Thoracic aorta (tissue), 2 donors: Measurements from ENCODE around the gene NRIP3. TPM values are rescaled to one million over a fixed set of nuclear protein-coding genes. Genes with fewer than 3 reads are reported as not detected.

Source experiments
- ATAC-seq: fragments of 150-250 bp; one replicate; pipeline ENCODE4 v1.8.0; 2017; ENCODE audit warnings: low read depth; ENCODE audit not compliant: insufficient number of reproducible peaks, low FRiP score
- DNase-seq: peaks from one replicate; pipeline ENCODE4 v3.0.0-alpha.2; 2020; ENCODE audit warnings: low spot score
- H3K27ac ChIP-seq, 2 donors: fragments of 200-600 bp; sonication (generic); 1 replicate in 1 of 2; 2 replicates in 1 of 2; pipeline ENCODE4 v1.5.1; 2016; ENCODE audit warnings: mild to moderate bottlenecking in 2 of 2, moderate library complexity in 2 of 2
- H3K27me3 ChIP-seq: fragments of 200-600 bp; sonication (generic); replicated peaks from 2 replicates; pipeline ENCODE4 v1.6.0; 2016; ENCODE audit warnings: mild to moderate bottlenecking; ENCODE audit not compliant: insufficient read depth
- H3K36me3 ChIP-seq: fragments of 200-600 bp; sonication (generic); one replicate; pipeline ENCODE4 v1.5.1; 2016
- H3K4me1 ChIP-seq, 2 donors: fragments of 200-600 bp; sonication (generic); 1 replicate in 1 of 2; 2 replicates in 1 of 2; pipeline versions ENCODE4 v1.5.1 to v1.6.0; 2016; ENCODE audit warnings: low read depth in 2 of 2, mild to moderate bottlenecking in 1 of 2; ENCODE audit not compliant: control insufficient read depth in 1 of 2
- H3K4me3 ChIP-seq: fragments of 200-600 bp; sonication (generic); 2 replicates; pipeline ENCODE4 v1.5.1; 2016; ENCODE audit warnings: mild to moderate bottlenecking
- H3K9me3 ChIP-seq: fragments of 200-600 bp; sonication (generic); 2 replicates; pipeline ENCODE4 v1.5.1; 2016
- total RNA-seq, 2 donors: library from RNA; depleted of rRNA; stranded (reverse); fragments of >200 nt; gene quantifications; one replicate each; pipeline versions ENCODE4 v1.1.0 to v1.2.3, GENCODE V29; 2016
- TF ChIP-seq, protein P1 (sequence below): fragments of 200-600 bp; sonication (generic); IDR thresholded peaks from one replicate; pipeline ENCODE4 v1.5.1; 2019; ENCODE audit warnings: antibody characterized with exemption

The NRIP3 gene
- total RNA-seq: 1 to 10 TPM; 2.1 to 5.3 TPM

DNA sequence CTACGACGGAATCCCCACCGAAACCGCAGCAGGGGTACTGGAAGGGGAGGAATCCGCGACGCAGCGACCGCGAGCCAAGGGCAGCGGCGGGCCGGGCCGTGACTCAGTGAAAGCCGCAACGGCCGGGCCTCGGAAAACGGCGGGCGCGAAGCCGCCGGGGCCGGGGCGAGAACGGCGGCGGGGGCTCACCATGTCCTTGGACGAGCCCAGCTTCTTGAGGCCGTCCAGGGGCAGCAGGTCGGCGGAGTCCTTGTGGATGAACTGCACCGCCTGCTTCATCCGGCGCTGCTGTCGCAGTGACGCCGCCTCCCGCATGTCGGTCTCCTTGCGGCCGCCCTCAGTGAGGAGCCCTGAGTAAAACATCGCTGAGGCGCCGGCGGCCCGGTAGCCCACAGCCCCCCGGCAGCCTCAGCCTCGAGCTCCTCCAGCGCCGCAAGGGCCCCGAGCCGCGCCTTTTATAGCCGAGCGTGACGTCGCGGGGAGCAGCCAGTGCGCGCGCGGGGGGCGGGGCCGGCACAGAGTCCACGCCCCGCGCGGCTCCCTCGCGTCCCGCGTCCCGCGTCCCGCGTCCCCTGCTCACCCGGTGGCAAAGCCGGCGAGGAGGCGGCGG is at the start of gene NRIP3:
TSS of gene NRIP3 (minus strand) at position 429 of the 610 bp plus-strand sequence. CDS start at position 363, 66 bp downstream.
- peaks cover 6 to 27% of the 10 kb centered on the region in 2 donors for H3K4me1 ChIP-seq
- peak; percentile 30 for DNase-seq
- no peaks in the 10 kb centered on the region for H3K36me3 ChIP-seq
- H3K27me3 ChIP-seq: no peaks in the 10 kb centered on the region
- no peaks in the 10 kb centered on the region for H3K9me3 ChIP-seq
- H3K4me3 ChIP-seq: peak within 1 kb of the TSS; percentile 82
- no peak within 1 kb of the TSS for H3K27ac ChIP-seq
- TF ChIP-seq, protein P1, sequence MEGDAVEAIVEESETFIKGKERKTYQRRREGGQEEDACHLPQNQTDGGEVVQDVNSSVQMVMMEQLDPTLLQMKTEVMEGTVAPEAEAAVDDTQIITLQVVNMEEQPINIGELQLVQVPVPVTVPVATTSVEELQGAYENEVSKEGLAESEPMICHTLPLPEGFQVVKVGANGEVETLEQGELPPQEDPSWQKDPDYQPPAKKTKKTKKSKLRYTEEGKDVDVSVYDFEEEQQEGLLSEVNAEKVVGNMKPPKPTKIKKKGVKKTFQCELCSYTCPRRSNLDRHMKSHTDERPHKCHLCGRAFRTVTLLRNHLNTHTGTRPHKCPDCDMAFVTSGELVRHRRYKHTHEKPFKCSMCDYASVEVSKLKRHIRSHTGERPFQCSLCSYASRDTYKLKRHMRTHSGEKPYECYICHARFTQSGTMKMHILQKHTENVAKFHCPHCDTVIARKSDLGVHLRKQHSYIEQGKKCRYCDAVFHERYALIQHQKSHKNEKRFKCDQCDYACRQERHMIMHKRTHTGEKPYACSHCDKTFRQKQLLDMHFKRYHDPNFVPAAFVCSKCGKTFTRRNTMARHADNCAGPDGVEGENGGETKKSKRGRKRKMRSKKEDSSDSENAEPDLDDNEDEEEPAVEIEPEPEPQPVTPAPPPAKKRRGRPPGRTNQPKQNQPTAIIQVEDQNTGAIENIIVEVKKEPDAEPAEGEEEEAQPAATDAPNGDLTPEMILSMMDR: no peak
- ATAC-seq: peak; percentile 54

DNA sequence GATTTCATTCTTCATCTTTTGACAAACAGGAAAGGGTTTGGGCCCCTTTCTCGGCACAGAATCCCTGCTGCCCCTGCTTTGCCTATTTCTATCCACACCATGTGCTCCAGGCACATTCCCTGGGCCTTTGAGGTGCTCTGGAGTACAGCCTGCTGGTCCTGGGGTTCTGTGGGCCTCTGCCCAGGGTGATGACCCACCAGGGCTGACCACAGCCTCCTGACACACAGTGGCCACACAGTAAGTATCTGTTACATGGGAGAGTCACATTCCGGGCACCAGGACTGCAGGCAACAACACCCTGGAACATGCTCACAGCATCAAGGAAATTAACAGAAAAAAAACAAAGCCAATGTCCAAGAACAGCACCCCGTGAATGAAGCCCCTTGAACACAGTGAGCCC is 48.5 kb upstream of the NRIP3 start:
- H3K27ac ChIP-seq: no peak overlapping the region
- H3K27me3 ChIP-seq: no peaks in the 10 kb centered on the region
- no peak for DNase-seq

GRCh38 chr11:9049959-9050358 is 46.2 kb upstream of the NRIP3 start:
- H3K4me3 ChIP-seq: no peak overlapping the region
- DNase-seq: no peak
- no peaks in the 10 kb centered on the region for H3K36me3 ChIP-seq
- TF ChIP-seq, protein P1: no peak
- no peak overlapping the region for H3K27ac ChIP-seq
- H3K9me3 ChIP-seq: no peaks in the 10 kb centered on the region
- no peak for ATAC-seq
- no peaks in the 10 kb centered on the region for H3K4me1 ChIP-seq
- H3K27me3 ChIP-seq: no peaks in the 10 kb centered on the region

More for the DNA sequence above, 48.5 kb upstream of the NRIP3 start:
- TF ChIP-seq, protein P1: no peak
- Histone ChIP-seq H3K4me1 (peaks cover 6 to 11% of the 10 kb centered on the region in 2 donors), H3K9me3 (no peaks in the 10 kb centered on the region), H3K36me3 (no peaks in the 10 kb centered on the region), H3K4me3 (no peak overlapping the region)
- no peak for ATAC-seq

DNA sequence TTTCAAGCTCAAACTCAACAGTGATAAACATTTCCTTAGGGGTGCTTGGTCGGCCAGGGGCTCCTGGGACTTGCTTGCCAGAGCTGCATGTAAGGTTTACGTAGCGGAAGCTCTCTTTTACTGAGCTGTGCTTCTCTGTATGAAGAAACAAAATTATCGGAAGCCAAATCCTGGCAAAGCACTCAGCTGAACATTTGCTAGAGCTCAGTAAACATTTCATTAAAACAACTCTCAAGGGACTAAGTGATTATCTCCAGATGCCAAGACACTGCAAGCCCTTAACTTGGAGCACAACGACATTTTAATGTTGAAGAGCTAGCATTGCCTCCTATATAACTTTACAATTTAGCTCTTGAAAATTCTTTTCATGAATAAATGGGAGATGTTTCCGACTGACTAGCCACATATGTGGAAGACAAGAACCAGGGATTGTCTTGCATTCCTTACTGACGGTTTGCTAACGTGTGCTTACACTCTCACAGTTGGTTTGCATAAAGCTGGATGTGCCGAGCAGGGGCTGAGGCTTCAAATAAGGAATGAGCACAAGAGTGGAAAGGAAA is 44.2 kb upstream of the NRIP3 start:
- no peak for DNase-seq
- Histone ChIP-seq H3K4me1 (no peaks in the 10 kb centered on the region), H3K9me3 (no peaks in the 10 kb centered on the region), H3K27ac (no peak overlapping the region), H3K4me3 (no peak overlapping the region), H3K27me3 (no peaks in the 10 kb centered on the region), H3K36me3 (no peaks in the 10 kb centered on the region)
- TF ChIP-seq, protein P1: no peak
- ATAC-seq: no peak

DNA sequence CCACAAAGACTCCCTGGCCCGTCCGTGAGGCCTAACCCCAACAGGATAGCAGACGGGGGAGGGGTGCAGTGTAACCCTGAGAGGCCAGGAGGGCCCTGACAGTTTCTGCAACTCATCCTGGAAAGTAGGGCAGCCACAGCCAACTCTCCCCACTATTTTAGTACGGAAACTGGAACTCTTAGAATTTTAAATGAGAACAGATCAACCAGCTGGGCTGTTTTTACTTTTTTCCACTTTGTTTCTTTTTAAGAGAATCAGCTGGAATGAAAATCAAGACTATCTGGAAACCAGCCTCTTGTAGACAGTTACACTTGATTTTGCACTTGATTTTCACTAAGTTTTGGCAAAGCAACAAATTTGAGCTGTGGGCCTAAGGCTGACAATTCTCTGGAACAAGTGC is 42.7 kb upstream of the NRIP3 start:
- no peaks in the 10 kb centered on the region for H3K9me3 ChIP-seq
- TF ChIP-seq, protein P1: no peak
- no peak overlapping the region for H3K27ac ChIP-seq
- no peaks in the 10 kb centered on the region for H3K36me3 ChIP-seq
- no peaks in the 10 kb centered on the region for H3K27me3 ChIP-seq
- no peaks in the 10 kb centered on the region for H3K4me1 ChIP-seq
- ATAC-seq: no peak
- no peak for DNase-seq
- H3K4me3 ChIP-seq: no peak overlapping the region
